Caco-2 (cell line): ENCODE results near the gene MT1B. TPM values are rescaled to one million over a fixed set of nuclear protein-coding genes. Genes with fewer than 3 reads are reported as not detected.

Experiments
- BruUV-seq: library from RNA; stranded (reverse); fragments of 400-500 nt; replicated peaks from 2 replicates; lab custom pipeline; 2021; lab: Mats Ljungman, UMichigan
- CTCF ChIA-PET: fragments of 300-600 bp; sonication (Branson Sonifier 250); formaldehyde crosslinking; loops from one replicate; lab custom pipeline; 2022; ENCODE audit warnings: antibody characterized with exemption; lab: Charles Lee
- POLR2A ChIA-PET: fragments of 300-600 bp; sonication (Branson Sonifier 250); formaldehyde crosslinking; loops from one replicate; lab custom pipeline; 2022; ENCODE audit warnings: antibody characterized with exemption; lab: Charles Lee
- DNase-seq, 2 experiments: peaks; one replicate each; pipeline versions ENCODE4 v3.0.0 to v3.0.0-alpha.2; 2020 to 2022
- H3K27me3 ChIP-seq: replicated peaks from 2 replicates; pipeline ENCODE4 v1.6.0; 2011; ENCODE audit warnings: low read length; ENCODE audit not compliant: control insufficient read depth, insufficient read depth
- H3K36me3 ChIP-seq: 2 replicates; pipeline ENCODE4 v1.5.1; 2011; ENCODE audit warnings: low read length; ENCODE audit not compliant: control insufficient read depth, insufficient read depth
- H3K4me1 ChIP-seq: fragments of 250-450 bp; sonication (Bioruptor Pico); 2 replicates; pipeline ENCODE4 v1.5.1; 2020; ENCODE audit warnings: mild to moderate bottlenecking
- H3K4me3 ChIP-seq: 2 replicates; pipeline ENCODE4 v1.5.1; 2011; ENCODE audit warnings: low read depth, mild to moderate bottlenecking, control low read depth, low read length
- H3K9me3 ChIP-seq: fragments of 250-450 bp; sonication (Bioruptor Pico); 2 replicates; pipeline ENCODE4 v1.5.1; 2020; ENCODE audit warnings: mild to moderate bottlenecking, moderate library complexity
- H3K27ac Mint-ChIP-seq: one replicate; pipeline ENCODE4 v1.8.0; 2022; ENCODE audit warnings: mixed read lengths; ENCODE audit not compliant: unreplicated experiment
- H3K27me3 Mint-ChIP-seq: one replicate; pipeline ENCODE4 v1.8.0; 2022; ENCODE audit warnings: mixed read lengths; ENCODE audit not compliant: insufficient read depth, unreplicated experiment
- H3K36me3 Mint-ChIP-seq: one replicate; pipeline ENCODE4 v1.8.0; 2022; ENCODE audit warnings: mild to moderate bottlenecking, mixed read lengths; ENCODE audit not compliant: insufficient read depth, unreplicated experiment
- H3K4me1 Mint-ChIP-seq: one replicate; pipeline ENCODE4 v1.8.0; 2022; ENCODE audit warnings: low read depth, mixed read lengths; ENCODE audit not compliant: unreplicated experiment
- H3K4me3 Mint-ChIP-seq: one replicate; pipeline ENCODE4 v1.8.0; 2022; ENCODE audit warnings: mild to moderate bottlenecking, moderate library complexity, mixed read lengths; ENCODE audit not compliant: unreplicated experiment
- H3K9me3 Mint-ChIP-seq: one replicate; pipeline ENCODE4 v1.8.0; 2022; ENCODE audit warnings: mixed read lengths; ENCODE audit not compliant: unreplicated experiment
- CTCF ChIP-seq, 2 experiments: fragments of 200-600 bp in 1 of 2; IDR thresholded peaks; 1 replicate in 1 of 2; 2 replicates in 1 of 2; pipeline versions ENCODE4 v1.5.1 to v1.8.0; 2011 to 2022; ENCODE audit warnings: antibody characterized with exemption in 1 of 2, control low read depth in 1 of 2, inconsistent platforms in 1 of 2, low read depth in 1 of 2, low read length in 1 of 2, mild to moderate bottlenecking in 1 of 2, moderate library complexity in 1 of 2; ENCODE audit not compliant: insufficient read depth in 1 of 2, severe bottlenecking in 1 of 2, unreplicated experiment in 1 of 2
- intact Hi-C: fragments of 100-400 bp; cut with micrococcal nuclease; formaldehyde crosslinking; loops from one replicate; pipeline ENCODE4 v1.10.0; 2022; ENCODE audit not compliant: unreplicated experiment
- total RNA-seq: library from RNA; stranded (reverse); gene quantifications from 2 replicates; pipeline ENCODE4 v1.2.3, GENCODE V29; 2022

The MT1B gene
- total RNA-seq, 1 experiment from 2014 or later, result not detected

DNA sequence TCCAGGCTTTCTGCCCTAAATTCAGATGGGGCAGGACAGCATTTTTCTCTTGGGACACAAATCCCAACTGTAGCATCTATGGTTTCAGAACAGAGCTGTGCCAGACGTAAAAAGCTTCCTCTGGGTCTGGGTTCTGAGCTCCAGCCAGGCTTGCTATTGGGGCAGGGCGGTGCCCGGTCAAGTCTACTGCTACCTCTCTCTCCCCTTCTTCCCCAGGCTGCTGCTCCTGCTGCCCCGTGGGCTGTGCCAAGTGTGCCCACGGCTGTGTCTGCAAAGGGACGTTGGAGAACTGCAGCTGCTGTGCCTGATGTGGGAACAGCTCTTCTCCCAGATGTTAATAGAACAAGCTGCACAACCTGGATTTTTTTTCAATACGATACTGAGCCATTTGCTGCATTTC is 18.2 kb upstream of the MT1B start:
- no TSS peak for BruUV-seq
- H3K4me3 ChIP-seq, result no peak overlapping the region
- peaks cover 12% of the 10 kb centered on the region for H3K27me3 ChIP-seq
- no peaks in the 10 kb centered on the region for H3K36me3 Mint-ChIP-seq
- no peak for DNase-seq
- H3K4me1 Mint-ChIP-seq, result peaks cover 5% of the 10 kb centered on the region
- H3K27ac Mint-ChIP-seq, result no peak overlapping the region
- no peaks in the 10 kb centered on the region for H3K36me3 ChIP-seq
- peaks cover 32% of the 10 kb centered on the region for H3K27me3 Mint-ChIP-seq
- CTCF ChIA-PET, result no interaction called here
- no peaks in the 10 kb centered on the region for H3K9me3 ChIP-seq
- H3K4me3 Mint-ChIP-seq, result no peak overlapping the region
- H3K9me3 Mint-ChIP-seq, result no peaks in the 10 kb centered on the region
- no peak for TF ChIP-seq CTCF (IDR thresholded peaks at IDR 0.05; ENCODE audit: insufficient read depth in 1 of 2, low read depth in 1 of 2, low read length in 1 of 2, severe bottlenecking in 1 of 2, unreplicated experiment in 1 of 2)
- POLR2A ChIA-PET, result no interaction called here
- H3K4me1 ChIP-seq, result no peaks in the 10 kb centered on the region
- intact Hi-C loops, result no loop called here

DNA sequence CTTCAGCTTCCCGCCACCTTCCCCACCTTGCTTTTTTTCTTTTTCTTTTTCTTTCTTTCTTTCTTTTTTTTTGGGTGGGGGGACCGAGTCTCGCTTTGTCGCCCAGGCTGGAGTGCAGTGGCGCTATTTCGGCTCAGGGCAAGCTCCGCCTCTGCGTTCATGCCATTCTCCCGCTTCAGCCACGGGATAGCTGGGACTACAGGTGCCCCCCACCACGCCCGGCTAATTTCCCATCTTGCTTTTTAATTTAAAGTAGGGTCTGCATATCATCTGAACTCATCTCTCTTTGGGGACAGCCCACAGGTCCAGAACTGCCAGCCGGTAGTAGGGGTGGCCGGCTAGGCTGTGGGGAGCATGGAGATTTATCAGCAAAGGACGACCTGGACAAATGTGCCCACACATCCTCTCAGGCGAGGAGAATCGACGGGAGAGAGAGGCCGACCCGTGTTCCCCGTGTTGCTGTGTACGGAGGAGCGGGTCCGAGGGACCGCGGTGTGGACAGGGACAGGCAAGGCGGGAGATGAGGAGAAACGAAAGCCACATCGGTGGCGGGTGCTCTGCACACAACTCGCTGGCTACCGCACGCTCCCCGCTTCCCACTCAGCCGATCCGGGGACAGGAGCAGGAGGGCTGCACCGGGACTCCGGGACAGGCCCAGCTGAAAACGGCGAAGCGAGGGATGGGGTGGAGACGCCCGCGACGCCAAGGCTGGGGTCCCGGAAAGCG is 16.8 kb upstream of the MT1B start:
- H3K36me3 Mint-ChIP-seq, result no peaks in the 10 kb centered on the region
- H3K27me3 ChIP-seq, result peaks cover 13% of the 10 kb centered on the region
- DNase-seq, result no peak
- no peaks in the 10 kb centered on the region for H3K4me1 ChIP-seq
- no peak overlapping the region for H3K27ac Mint-ChIP-seq
- CTCF ChIA-PET, result interaction anchor here (0.9 kb wide), 1 partner anchor 34 kb away, joined by 3 read pairs; no protein-coding TSS in a partner anchor
- no TSS peak for BruUV-seq
- no peaks in the 10 kb centered on the region for H3K36me3 ChIP-seq
- intact Hi-C loops, result no loop called here
- H3K9me3 Mint-ChIP-seq, result no peaks in the 10 kb centered on the region
- H3K4me3 ChIP-seq, result no peak overlapping the region
- no peak overlapping the region for H3K4me3 Mint-ChIP-seq
- H3K27me3 Mint-ChIP-seq, result peaks cover 32% of the 10 kb centered on the region
- no peak for TF ChIP-seq CTCF (IDR thresholded peaks at IDR 0.05; ENCODE audit: insufficient read depth in 1 of 2, low read depth in 1 of 2, low read length in 1 of 2, severe bottlenecking in 1 of 2, unreplicated experiment in 1 of 2)
- peaks cover 5% of the 10 kb centered on the region for H3K4me1 Mint-ChIP-seq
- POLR2A ChIA-PET, result interaction anchor here (0.6 kb wide), 1 partner anchor 67 kb away, joined by 5 read pairs; no protein-coding TSS in a partner anchor
- H3K9me3 ChIP-seq, result no peaks in the 10 kb centered on the region

GRCh38 chr16:56635441-56635967 is 16.2 kb upstream of the MT1B start:
- CTCF ChIA-PET, result no interaction called here

More at GRCh38 chr16:56635441-56635967, 16.2 kb upstream of the MT1B start:
- Histone ChIP-seq H3K4me1 (no peaks in the 10 kb centered on the region), H3K9me3 (no peaks in the 10 kb centered on the region), H3K4me3 (no peak overlapping the region), H3K27me3 (peaks cover 13% of the 10 kb centered on the region), H3K36me3 (no peaks in the 10 kb centered on the region)
- Mint-ChIP-seq H3K9me3 (no peaks in the 10 kb centered on the region), H3K36me3 (no peaks in the 10 kb centered on the region), H3K27ac (no peak overlapping the region), H3K4me1 (peaks cover 5% of the 10 kb centered on the region), H3K4me3 (no peak overlapping the region), H3K27me3 (peaks cover 32% of the 10 kb centered on the region)
- no TSS peak for BruUV-seq
- DNase-seq, result no peak
- TF ChIP-seq CTCF (IDR thresholded peaks at IDR 0.05; ENCODE audit: insufficient read depth in 1 of 2, low read depth in 1 of 2, low read length in 1 of 2, severe bottlenecking in 1 of 2, unreplicated experiment in 1 of 2), result no peak
- POLR2A ChIA-PET, result no interaction called here
- intact Hi-C loops, result no loop called here
